ENCODE data around the gene TRIM31.

The TRIM31 gene

DNA sequence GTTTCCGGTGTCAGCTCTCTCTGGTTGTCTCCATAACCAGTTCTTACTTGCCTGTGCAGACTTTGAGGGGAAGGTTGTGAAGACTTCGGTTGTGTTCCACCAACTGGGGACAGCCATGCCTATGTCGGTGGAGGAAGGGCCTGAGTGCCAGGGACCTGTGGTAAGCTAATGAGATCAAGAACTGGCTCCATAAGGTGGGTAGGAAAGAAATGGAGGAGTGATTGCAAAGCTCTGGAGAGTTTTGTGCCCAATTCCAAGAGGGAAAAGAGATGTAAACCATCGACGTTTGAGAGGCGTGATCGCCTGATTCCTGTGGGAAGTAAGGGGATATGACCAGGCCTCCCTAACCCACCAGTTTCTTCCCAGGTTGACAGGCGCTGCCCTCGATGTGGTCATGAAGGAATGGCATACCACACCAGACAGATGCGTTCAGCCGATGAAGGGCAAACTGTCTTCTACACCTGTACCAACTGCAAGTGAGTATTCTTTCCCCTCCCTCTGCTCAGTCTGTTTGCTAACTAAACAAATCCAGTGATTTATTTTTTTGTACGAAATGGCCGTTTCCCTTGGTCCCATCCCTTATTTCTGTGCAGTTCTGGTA lies 50.9 kb downstream of the TRIM31 start:
- peaks cover 15% of the 10 kb centered on the region for H3K4me1 ChIP-seq (ENCODE audit: control insufficient read depth, insufficient read depth, low read length)

GRCh38 chr6:30061092-30061857 lies 51.6 kb downstream of the TRIM31 start, which contains the start of gene POLR1H:
Gene POLR1H, plus strand, starts transcription at chr6:30061265. Its CDS starts 260 bp downstream, at chr6:30061525.
- H3K9ac ChIP-seq (ENCODE audit: low read length), result peak within 1 kb of the TSS; percentile 90
- H3K4me3 ChIP-seq (ENCODE audit: low read length), result peak within 1 kb of the TSS; percentile 85
- peak within 1 kb of the TSS; percentile 84 for H3K27ac ChIP-seq (ENCODE audit: low read depth, low read length)
- H3K36me3 ChIP-seq (ENCODE audit: control insufficient read depth, insufficient read depth, low read length), result no peaks in the 10 kb centered on the region
- peaks cover 15% of the 10 kb centered on the region for H3K4me1 ChIP-seq (ENCODE audit: control insufficient read depth, insufficient read depth, low read length)
- no peaks in the 10 kb centered on the region for H3K27me3 ChIP-seq (ENCODE audit: control insufficient read depth, insufficient read depth, low read length)

More for the DNA sequence above, 50.9 kb downstream of the TRIM31 start:
- Histone ChIP-seq H3K27ac (ENCODE audit: low read depth, low read length) (peak overlapping the region; percentile 84), H3K9ac (ENCODE audit: low read length) (peak overlapping the region; percentile 90), H3K4me3 (ENCODE audit: low read length) (peak overlapping the region; percentile 85), H3K36me3 (ENCODE audit: control insufficient read depth, insufficient read depth, low read length) (no peaks in the 10 kb centered on the region), H3K27me3 (ENCODE audit: control insufficient read depth, insufficient read depth, low read length) (no peaks in the 10 kb centered on the region)

DNA sequence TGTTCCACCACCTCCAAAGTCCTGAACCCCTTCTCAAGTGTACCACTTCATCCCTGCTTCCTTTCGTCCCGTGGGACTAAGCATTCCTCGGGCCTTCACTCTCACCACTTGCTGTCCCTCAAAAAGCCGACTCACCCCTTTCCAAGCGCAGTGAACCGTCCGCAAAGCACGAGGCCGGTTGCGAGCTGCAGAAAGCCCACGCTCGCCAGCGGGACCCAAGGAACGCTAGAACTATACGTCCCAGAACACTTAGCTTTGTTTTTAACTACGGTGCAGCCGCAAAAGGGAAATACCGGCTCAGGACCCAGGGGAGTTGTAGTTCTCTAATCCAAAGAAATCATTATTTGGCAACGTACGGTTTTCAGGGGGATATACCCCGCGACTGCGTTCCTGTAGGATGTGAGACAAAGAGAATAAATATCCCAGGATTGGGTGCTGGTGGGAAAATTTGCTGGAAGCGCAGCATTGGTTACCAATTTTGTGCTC lies 52.2 kb downstream of the TRIM31 start:
- Histone ChIP-seq H3K27ac (ENCODE audit: low read depth, low read length) (peak overlapping the region; percentile 84), H3K36me3 (ENCODE audit: control insufficient read depth, insufficient read depth, low read length) (no peaks in the 10 kb centered on the region), H3K9ac (ENCODE audit: low read length) (peak overlapping the region; percentile 59), H3K4me1 (ENCODE audit: control insufficient read depth, insufficient read depth, low read length) (peaks cover 12% of the 10 kb centered on the region), H3K4me3 (ENCODE audit: low read length) (peak overlapping the region; percentile 85), H3K27me3 (ENCODE audit: control insufficient read depth, insufficient read depth, low read length) (no peaks in the 10 kb centered on the region)

DNA sequence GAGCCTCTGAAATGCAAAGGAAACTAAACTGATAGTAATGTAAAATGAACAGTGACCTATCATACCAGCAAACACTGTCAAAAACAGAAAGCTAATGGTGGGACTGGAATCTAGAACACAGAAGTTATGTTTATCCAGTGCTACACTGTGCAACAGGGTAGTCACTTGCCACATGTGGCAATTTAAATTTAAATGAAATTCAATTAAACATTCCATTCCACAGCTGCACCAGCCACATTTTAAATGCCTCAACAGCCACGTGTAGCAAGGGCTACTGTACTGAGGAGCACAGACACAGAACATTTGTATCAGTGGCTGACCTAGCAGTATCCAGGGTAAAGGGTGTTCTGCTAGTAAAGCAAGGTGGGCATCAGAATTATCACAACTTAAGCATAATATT lies 57.4 kb downstream of the TRIM31 start:
- no peak overlapping the region for H3K27ac ChIP-seq (ENCODE audit: low read depth, low read length)
- peaks cover 6% of the 10 kb centered on the region for H3K4me1 ChIP-seq (ENCODE audit: control insufficient read depth, insufficient read depth, low read length)
- no peak overlapping the region for H3K9ac ChIP-seq (ENCODE audit: low read length)
- H3K4me3 ChIP-seq (ENCODE audit: low read length), result no peak overlapping the region
- no peaks in the 10 kb centered on the region for H3K36me3 ChIP-seq (ENCODE audit: control insufficient read depth, insufficient read depth, low read length)
- no peaks in the 10 kb centered on the region for H3K27me3 ChIP-seq (ENCODE audit: control insufficient read depth, insufficient read depth, low read length)

- Histone ChIP-seq H3K9ac (ENCODE audit: low read length) (no peak overlapping the region), H3K36me3 (ENCODE audit: control insufficient read depth, insufficient read depth, low read length) (no peaks in the 10 kb centered on the region), H3K4me3 (ENCODE audit: low read length) (no peak overlapping the region), H3K27ac (ENCODE audit: low read depth, low read length) (no peak overlapping the region), H3K4me1 (ENCODE audit: control insufficient read depth, insufficient read depth, low read length) (no peaks in the 10 kb centered on the region), H3K27me3 (ENCODE audit: control insufficient read depth, insufficient read depth, low read length) (no peaks in the 10 kb centered on the region)
Measured at GRCh38 chr6:30053682-30054081, 59.2 kb downstream of the TRIM31 start.

All from rectal smooth muscle tissue (tissue), 1 donor.